Measurements from ENCODE around the gene FRS3.

DNA sequence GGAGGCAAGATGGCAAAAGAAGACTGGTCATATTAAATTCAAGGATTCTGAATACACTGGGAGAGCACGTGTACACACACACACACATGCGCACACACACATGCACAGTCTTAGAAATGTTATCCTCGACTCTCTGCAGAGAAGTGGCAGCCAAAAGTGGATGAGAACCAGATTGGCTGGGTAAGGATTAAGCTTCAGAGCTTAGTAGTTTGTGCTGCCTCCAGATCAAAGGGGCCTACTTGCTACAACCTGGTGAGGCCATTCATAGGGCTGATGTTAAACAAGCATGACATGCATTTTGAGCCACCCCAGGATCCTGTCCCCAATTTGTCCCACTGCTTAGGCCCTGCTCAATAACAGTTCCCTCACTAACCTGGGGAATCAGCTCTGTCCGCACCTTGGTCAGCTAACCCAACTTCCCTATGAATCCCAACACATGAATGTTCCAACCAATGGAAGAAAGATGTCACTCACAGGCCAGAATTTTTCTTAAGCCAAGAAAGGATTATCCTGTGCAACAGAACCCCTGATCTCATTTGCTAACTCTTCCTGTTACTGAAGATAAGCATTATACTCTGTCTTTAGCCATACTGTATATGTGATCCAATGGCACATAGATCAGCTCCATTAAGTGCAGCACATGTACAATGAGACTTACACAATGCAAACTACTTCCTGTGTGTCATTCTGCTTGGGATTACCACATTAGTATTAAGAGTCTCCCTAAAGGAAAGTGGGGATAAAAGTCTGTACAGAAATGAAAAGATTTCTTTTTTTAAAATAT lies 38.8 kb upstream of the FRS3 start:
- TF ChIP-seq POLR2A (IDR thresholded peaks at IDR 0.05; ENCODE audit: low read length): no peak
- no peak for TF ChIP-seq GATA1 (IDR thresholded peaks at IDR 0.05; ENCODE audit: low read depth, low read length)
